ENCODE measurements around the gene CLASRP.

The CLASRP gene

GRCh38 chr19:45079063-45079910 lies 40.4 kb downstream of the CLASRP start, which contains the start of gene GEMIN7:
TSS of gene GEMIN7 (plus strand) at chr19:45079260. CDS start at chr19:45090115, 10,855 bp downstream.
- TF ChIP-seq ZFX (IDR thresholded peaks at IDR 0.05; ENCODE audit: borderline replicate concordance), result no peak
- TF ChIP-seq, protein P1, sequence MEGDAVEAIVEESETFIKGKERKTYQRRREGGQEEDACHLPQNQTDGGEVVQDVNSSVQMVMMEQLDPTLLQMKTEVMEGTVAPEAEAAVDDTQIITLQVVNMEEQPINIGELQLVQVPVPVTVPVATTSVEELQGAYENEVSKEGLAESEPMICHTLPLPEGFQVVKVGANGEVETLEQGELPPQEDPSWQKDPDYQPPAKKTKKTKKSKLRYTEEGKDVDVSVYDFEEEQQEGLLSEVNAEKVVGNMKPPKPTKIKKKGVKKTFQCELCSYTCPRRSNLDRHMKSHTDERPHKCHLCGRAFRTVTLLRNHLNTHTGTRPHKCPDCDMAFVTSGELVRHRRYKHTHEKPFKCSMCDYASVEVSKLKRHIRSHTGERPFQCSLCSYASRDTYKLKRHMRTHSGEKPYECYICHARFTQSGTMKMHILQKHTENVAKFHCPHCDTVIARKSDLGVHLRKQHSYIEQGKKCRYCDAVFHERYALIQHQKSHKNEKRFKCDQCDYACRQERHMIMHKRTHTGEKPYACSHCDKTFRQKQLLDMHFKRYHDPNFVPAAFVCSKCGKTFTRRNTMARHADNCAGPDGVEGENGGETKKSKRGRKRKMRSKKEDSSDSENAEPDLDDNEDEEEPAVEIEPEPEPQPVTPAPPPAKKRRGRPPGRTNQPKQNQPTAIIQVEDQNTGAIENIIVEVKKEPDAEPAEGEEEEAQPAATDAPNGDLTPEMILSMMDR (IDR thresholded peaks at IDR 0.05), result peak; percentile 31

GRCh38 chr19:45079911-45080370 lies 41.1 kb downstream of the CLASRP start:
- TF ChIP-seq ZFX (IDR thresholded peaks at IDR 0.05; ENCODE audit: borderline replicate concordance), result no peak
- TF ChIP-seq, protein P1 (IDR thresholded peaks at IDR 0.05), result no peak
- H3K27ac ChIP-seq, result peak overlapping the region; percentile 66

More at GRCh38 chr19:45079063-45079910, 40.4 kb downstream of the CLASRP start, which contains the start of gene GEMIN7:
- H3K27ac ChIP-seq, result peak within 1 kb of the TSS; percentile 77

DNA sequence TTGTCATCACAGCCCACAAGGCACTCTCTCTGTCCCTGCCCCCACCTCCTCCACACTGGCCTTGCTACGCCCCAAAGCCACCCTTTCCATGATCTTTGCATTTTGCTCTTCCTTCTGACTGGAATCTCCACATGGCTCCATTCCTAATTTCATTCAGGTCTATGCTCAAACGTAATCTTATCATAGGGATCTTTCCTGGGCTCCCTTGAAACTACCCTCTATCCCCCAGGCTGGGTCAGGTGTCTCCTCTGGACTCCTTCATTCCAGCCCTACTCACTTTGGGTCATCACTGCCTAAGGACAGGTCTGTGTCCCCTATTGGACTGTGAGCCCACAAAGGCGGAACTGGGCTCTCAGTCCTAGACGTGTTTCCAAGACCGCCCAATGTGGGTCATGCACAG lies 43.3 kb downstream of the CLASRP start:
- TF ChIP-seq, protein P1 (IDR thresholded peaks at IDR 0.05), result no peak
- no peak for TF ChIP-seq ZFX (IDR thresholded peaks at IDR 0.05; ENCODE audit: borderline replicate concordance)
- no peak overlapping the region for H3K27ac ChIP-seq

DNA sequence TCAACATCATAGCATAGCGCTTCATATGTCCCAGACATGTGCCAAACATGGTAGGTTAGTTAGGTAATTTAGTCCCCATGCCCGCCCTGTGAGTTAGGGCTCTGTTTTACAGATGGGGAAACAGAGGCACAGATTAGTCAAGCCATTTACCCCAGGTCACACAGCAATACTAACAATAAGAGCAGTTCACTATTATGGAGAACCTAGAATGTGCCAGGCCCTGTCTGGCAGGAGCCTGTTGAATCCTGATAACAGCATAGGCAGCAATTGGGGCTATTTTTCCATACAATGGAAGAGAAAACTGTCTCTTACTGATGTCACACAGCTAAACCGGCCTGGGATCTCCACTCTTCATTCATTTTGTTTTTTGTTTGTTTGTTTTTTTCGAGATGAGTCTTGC lies 47.6 kb downstream of the CLASRP start:
- TF ChIP-seq ZFX (IDR thresholded peaks at IDR 0.05; ENCODE audit: borderline replicate concordance), result no peak
- H3K27ac ChIP-seq, result no peak overlapping the region

DNA sequence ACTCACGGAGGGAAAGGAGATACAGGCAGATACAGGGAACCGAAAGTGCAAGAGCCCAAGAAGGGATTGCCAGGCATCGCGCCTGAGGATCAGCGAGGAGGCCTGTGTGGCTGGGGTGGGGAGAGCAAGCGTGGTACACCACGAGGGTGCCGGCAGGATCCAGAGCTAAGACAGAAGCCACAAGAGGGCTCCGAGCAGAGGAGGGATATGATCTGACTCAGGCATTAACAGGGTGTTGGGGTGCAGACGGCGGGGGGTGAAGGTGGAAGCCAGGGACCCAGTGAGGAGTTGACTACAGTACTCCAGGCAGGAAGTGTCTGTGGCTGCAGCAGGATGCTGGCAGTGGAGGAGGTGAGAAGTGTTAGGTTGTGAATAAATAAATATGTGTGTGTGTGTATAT lies 48.7 kb downstream of the CLASRP start:
- TF ChIP-seq, protein P1 (IDR thresholded peaks at IDR 0.05), result no peak
- no peak for TF ChIP-seq ZFX (IDR thresholded peaks at IDR 0.05; ENCODE audit: borderline replicate concordance)
- H3K27ac ChIP-seq, result no peak overlapping the region

DNA sequence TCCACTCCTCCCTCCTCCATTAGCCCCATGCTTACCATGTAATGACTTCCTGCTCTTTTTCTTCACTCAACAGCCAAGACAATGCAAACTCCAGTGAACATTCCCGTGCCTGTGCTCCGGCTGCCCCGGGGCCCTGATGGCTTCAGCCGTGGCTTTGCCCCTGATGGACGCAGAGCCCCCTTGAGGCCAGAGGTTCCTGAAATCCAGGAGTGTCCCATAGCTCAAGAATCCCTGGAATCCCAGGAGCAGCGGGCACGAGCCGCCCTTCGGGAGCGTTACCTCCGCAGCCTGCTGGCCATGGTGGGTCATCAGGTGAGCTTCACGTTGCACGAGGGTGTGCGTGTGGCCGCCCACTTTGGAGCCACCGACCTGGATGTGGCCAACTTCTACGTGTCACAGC lies 51.2 kb downstream of the CLASRP start:
- no peak for TF ChIP-seq ZFX (IDR thresholded peaks at IDR 0.05; ENCODE audit: borderline replicate concordance)
- TF ChIP-seq, protein P1 (IDR thresholded peaks at IDR 0.05), result no peak
- peak overlapping the region; percentile 97 for H3K27ac ChIP-seq

DNA sequence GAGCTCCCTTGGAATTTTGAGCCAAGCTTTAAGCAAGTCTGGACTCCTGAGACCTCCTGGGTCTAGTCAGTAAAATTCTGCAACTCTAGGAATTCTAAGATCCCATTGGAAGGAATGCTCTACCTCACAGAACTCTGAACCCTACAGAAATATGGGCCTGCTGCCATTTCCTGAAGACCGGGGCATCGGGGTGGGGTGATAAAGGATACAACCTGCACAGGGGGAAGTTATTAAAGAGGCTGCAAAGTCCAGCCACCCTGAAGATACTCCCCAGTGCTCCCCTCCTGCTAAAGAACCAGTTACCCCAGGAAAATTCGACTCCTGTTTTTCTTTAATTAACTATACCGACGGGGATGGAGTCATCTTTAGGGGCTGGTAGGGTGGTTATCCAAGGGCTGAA lies 51.8 kb downstream of the CLASRP start:
- peak overlapping the region; percentile 97 for H3K27ac ChIP-seq
- TF ChIP-seq, protein P1 (IDR thresholded peaks at IDR 0.05), result no peak
- no peak for TF ChIP-seq ZFX (IDR thresholded peaks at IDR 0.05; ENCODE audit: borderline replicate concordance)
